GM12891 (cell line): ENCODE measurements around the gene NCKAP5L.
"Not testable (repeated sequence)": the region's sequence is repeated elsewhere in the genome, so short reads cannot be mapped to it uniquely, and the experiment has no call there.

Experiments
- POLR2A ChIP-seq: IDR thresholded peaks from 2 replicates; pipeline ENCODE4 v1.6.1; 2011; ENCODE audit warnings: low read depth, low read length, control low read depth
- POLR2AphosphoS5 ChIP-seq: IDR thresholded peaks from 2 replicates; pipeline ENCODE4 v1.6.1; 2011; ENCODE audit warnings: low read depth, low read length, control low read depth
- TAF1 ChIP-seq: IDR thresholded peaks from 2 replicates; pipeline ENCODE4 v1.6.1; 2011; ENCODE audit warnings: low read depth, low read length, control low read depth

DNA sequence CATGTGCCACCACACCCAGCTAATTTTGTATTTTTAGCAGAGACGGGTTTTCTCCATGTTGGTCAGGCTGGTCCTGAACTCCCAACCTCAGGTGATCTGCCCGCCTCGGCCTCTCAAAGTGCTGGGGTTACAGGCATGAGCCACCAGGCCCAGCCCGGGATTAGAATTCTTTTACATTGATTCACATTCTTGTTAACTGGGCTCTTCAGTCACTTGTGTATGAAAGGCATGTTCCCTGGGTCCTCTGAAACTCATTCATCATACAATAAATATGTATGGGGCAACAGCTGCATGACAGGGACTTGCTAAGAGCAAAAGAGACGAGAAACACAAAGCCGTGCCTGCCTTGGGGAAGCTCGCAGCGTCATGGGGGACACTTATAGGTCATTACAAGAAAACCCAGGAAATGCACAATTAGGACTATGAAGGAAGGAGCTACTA is 43.6 kb upstream of the NCKAP5L start:
- TF ChIP-seq TAF1, POLR2A, POLR2AphosphoS5: not testable (repeated sequence)
